Keratinocyte (primary cell): ENCODE measurements around the gene RAPGEF1. TPM values are rescaled to one million over a fixed set of nuclear protein-coding genes. Genes with fewer than 3 reads are reported as not detected.

Experiments used
- DNase-seq: peaks from one replicate; pipeline ENCODE4 v3.0.0-alpha.2; 2011; ENCODE audit warnings: low read depth, missing footprints, low spot score
- FAIRE-seq: peaks from 2 replicates; lab custom pipeline; 2011; peaks lifted over from hg19 to GRCh38; lab: Jason Lieb, UNC
- H2AFZ ChIP-seq: 2 replicates; pipeline ENCODE4 v1.6.0; 2012; ENCODE audit warnings: low read length, control low read depth, inconsistent platforms; ENCODE audit not compliant: control insufficient read depth
- H3K27ac ChIP-seq: 2 replicates; pipeline ENCODE4 v1.5.1; 2011; ENCODE audit warnings: low read length; ENCODE audit not compliant: control insufficient read depth, insufficient read depth
- H3K27me3 ChIP-seq: 3 replicates; pipeline ENCODE4 v1.6.0; 2011; ENCODE audit warnings: low read length; ENCODE audit not compliant: control insufficient read depth, insufficient read depth; ENCODE audit errors: extremely low read depth
- H3K36me3 ChIP-seq, 2 experiments: 2 replicates in 1 of 2; 3 replicates in 1 of 2; pipeline ENCODE4 v1.5.1; 2011; ENCODE audit warnings: low read length in 2 of 2, mild to moderate bottlenecking in 1 of 2; ENCODE audit not compliant: control insufficient read depth in 2 of 2, insufficient read depth in 2 of 2; ENCODE audit errors: extremely low read depth in 1 of 2
- H3K4me1 ChIP-seq: 3 replicates; pipeline ENCODE4 v1.5.1; 2011; ENCODE audit warnings: low read length; ENCODE audit not compliant: control insufficient read depth, insufficient read depth; ENCODE audit errors: extremely low read depth
- H3K4me2 ChIP-seq: 3 replicates; pipeline ENCODE4 v1.6.0; 2011; ENCODE audit warnings: low read depth, low read length; ENCODE audit not compliant: control insufficient read depth, insufficient read depth; ENCODE audit errors: extremely low read depth
- H3K4me3 ChIP-seq, 3 experiments: fragments of 200-600 bp in 1 of 3; sonication (generic) in 1 of 3; 2 replicates in 2 of 3; 3 replicates in 1 of 3; pipeline ENCODE4 v1.5.1; 2011 to 2016; ENCODE audit warnings: low read length in 3 of 3, mild to moderate bottlenecking in 3 of 3, control low read depth in 2 of 3, inconsistent platforms in 1 of 3, low read depth in 1 of 3, mixed read lengths in 1 of 3, mixed run types in 1 of 3, moderate library complexity in 1 of 3; ENCODE audit not compliant: control insufficient read depth in 2 of 3, insufficient read depth in 2 of 3; ENCODE audit errors: extremely low read depth in 1 of 3
- H3K79me2 ChIP-seq: 2 replicates; pipeline ENCODE4 v1.6.0; 2012; ENCODE audit warnings: low read length; ENCODE audit not compliant: control insufficient read depth, insufficient read depth
- H3K9ac ChIP-seq: 3 replicates; pipeline ENCODE4 v1.6.0; 2011; ENCODE audit warnings: low read length; ENCODE audit not compliant: control insufficient read depth, insufficient read depth; ENCODE audit errors: extremely low read depth
- H3K9me1 ChIP-seq: 3 replicates; pipeline ENCODE4 v1.6.0; 2011; ENCODE audit warnings: low read length; ENCODE audit not compliant: control insufficient read depth, insufficient read depth; ENCODE audit errors: extremely low read depth
- H3K9me3 ChIP-seq: 2 replicates; pipeline ENCODE4 v1.5.1; 2012; ENCODE audit warnings: low read depth, low read length; ENCODE audit not compliant: control insufficient read depth
- H4K20me1 ChIP-seq: 3 replicates; pipeline ENCODE4 v1.6.0; 2011; ENCODE audit warnings: low read length; ENCODE audit not compliant: control insufficient read depth, insufficient read depth; ENCODE audit errors: extremely low read depth
- EZH2 ChIP-seq: IDR thresholded peaks from one replicate; pipeline ENCODE4 v1.6.1; 2012; ENCODE audit warnings: inconsistent platforms, mild to moderate bottlenecking, low read length, moderate library complexity
- dilution Hi-C: fragments of 300-500 bp; cut with MboI; formaldehyde crosslinking; loops from one replicate; pipeline ENCODE4 v1.7.0; 2020; ENCODE audit warnings: low sequenced_read_pairs; ENCODE audit not compliant: extremely low pct_ligation_motif_present
- polyA plus RNA-seq, 5 experiments: library from polyadenylated mRNA; depleted of rRNA in 3 of 5; stranded (reverse) in 3 of 5; stranded (forward) in 1 of 5; unstranded in 1 of 5; fragments of >200 nt; gene quantifications; 1 replicate in 1 of 5; 2 replicates in 3 of 5; 3 replicates in 1 of 5; pipeline versions ENCODE4 v1.2.1 to v1.2.3, GENCODE V29; 2011 to 2012; ENCODE audit warnings: missing spikeins in 2 of 5, low read depth in 1 of 5, low replicate concordance in 1 of 5
- TF ChIP-seq, protein P1 (sequence below), 3 experiments: IDR thresholded peaks in 1 of 3; conservative IDR thresholded peaks in 1 of 3; optimal IDR thresholded peaks in 1 of 3; 2 replicates in 2 of 3; 3 replicates in 1 of 3; pipeline versions ENCODE3 to v1.5.1; 2011; ENCODE audit warnings: low read length in 3 of 3, mild to moderate bottlenecking in 3 of 3, moderate library complexity in 2 of 3, control low read depth in 1 of 3, inconsistent platforms in 1 of 3; ENCODE audit not compliant: insufficient read depth in 2 of 3; ENCODE audit errors: extremely low read depth in 1 of 3

The RAPGEF1 gene
- polyA plus RNA-seq, 1 donor (not counting 4 experiments of a cell fraction or from before 2014, with no cell fraction given) = 18.5 TPM

GRCh38 chr9:131668057-131668438 is 71.8 kb downstream of the RAPGEF1 start:
- Histone ChIP-seq H3K9me3 (no peaks in the 10 kb centered on the region), H3K79me2 (peaks cover 22% of the 10 kb centered on the region), H4K20me1 (peaks cover 6% of the 10 kb centered on the region), H3K4me2 (no peak overlapping the region), H3K36me3 (no peaks in the 10 kb centered on the region), H3K9me1 (peaks cover 2% of the 10 kb centered on the region), H3K9ac (peak overlapping the region; percentile 7), H3K27ac (no peak overlapping the region), H3K4me3 (no peak overlapping the region), H2AFZ (no peak overlapping the region), H3K27me3 (no peaks in the 10 kb centered on the region), H3K4me1 (peaks cover 24% of the 10 kb centered on the region)
- no peak for TF ChIP-seq EZH2
- TF ChIP-seq, protein P1, sequence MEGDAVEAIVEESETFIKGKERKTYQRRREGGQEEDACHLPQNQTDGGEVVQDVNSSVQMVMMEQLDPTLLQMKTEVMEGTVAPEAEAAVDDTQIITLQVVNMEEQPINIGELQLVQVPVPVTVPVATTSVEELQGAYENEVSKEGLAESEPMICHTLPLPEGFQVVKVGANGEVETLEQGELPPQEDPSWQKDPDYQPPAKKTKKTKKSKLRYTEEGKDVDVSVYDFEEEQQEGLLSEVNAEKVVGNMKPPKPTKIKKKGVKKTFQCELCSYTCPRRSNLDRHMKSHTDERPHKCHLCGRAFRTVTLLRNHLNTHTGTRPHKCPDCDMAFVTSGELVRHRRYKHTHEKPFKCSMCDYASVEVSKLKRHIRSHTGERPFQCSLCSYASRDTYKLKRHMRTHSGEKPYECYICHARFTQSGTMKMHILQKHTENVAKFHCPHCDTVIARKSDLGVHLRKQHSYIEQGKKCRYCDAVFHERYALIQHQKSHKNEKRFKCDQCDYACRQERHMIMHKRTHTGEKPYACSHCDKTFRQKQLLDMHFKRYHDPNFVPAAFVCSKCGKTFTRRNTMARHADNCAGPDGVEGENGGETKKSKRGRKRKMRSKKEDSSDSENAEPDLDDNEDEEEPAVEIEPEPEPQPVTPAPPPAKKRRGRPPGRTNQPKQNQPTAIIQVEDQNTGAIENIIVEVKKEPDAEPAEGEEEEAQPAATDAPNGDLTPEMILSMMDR (optimal IDR thresholded peaks at IDR 0.05 in 1 of 3, IDR thresholded peaks at IDR 0.05 in 1 of 3, conservative IDR thresholded peaks at IDR 0.05 in 1 of 3; ENCODE audit: extremely low read depth in 1 of 3, insufficient read depth in 2 of 3, low read length in 3 of 3) = no peak
- dilution Hi-C loops = no loop called here
- DNase-seq (no peak), FAIRE-seq (no peak)

- Histone ChIP-seq H3K79me2 (peaks cover 22% of the 10 kb centered on the region), H4K20me1 (peaks cover 6% of the 10 kb centered on the region)
- no peak for FAIRE-seq
These were observed 72.3 kb downstream of the RAPGEF1 start for GRCh38 chr9:131667576-131667975.

More at GRCh38 chr9:131667576-131667975, 72.3 kb downstream of the RAPGEF1 start:
- no peaks in the 10 kb centered on the region for H3K36me3 ChIP-seq
- peaks cover 2% of the 10 kb centered on the region for H3K9me1 ChIP-seq
- no peak overlapping the region for H3K27ac ChIP-seq
- no peak overlapping the region for H2AFZ ChIP-seq
- H3K4me2 ChIP-seq = no peak overlapping the region
- TF ChIP-seq, protein P1 (optimal IDR thresholded peaks at IDR 0.05 in 1 of 3, IDR thresholded peaks at IDR 0.05 in 1 of 3, conservative IDR thresholded peaks at IDR 0.05 in 1 of 3; ENCODE audit: extremely low read depth in 1 of 3, insufficient read depth in 2 of 3, low read length in 3 of 3) = no peak
- TF ChIP-seq EZH2 = no peak
- H3K27me3 ChIP-seq = no peaks in the 10 kb centered on the region
- H3K4me3 ChIP-seq = no peak overlapping the region
- no peak overlapping the region for H3K9ac ChIP-seq
- dilution Hi-C loops = no loop called here
- peaks cover 24% of the 10 kb centered on the region for H3K4me1 ChIP-seq
- H3K9me3 ChIP-seq = no peaks in the 10 kb centered on the region
- DNase-seq = no peak
